HG02884 (cell line): Measurements from ENCODE around the gene OR7G3.

Experiments
- ATAC-seq: cut with Tn5 transposase; IDR thresholded peaks from one replicate; pipeline ENCODE4 v1.9.1; 2021; ENCODE audit warnings: mild to moderate bottlenecking, moderate library complexity; ENCODE audit not compliant: unreplicated experiment

The OR7G3 gene

DNA sequence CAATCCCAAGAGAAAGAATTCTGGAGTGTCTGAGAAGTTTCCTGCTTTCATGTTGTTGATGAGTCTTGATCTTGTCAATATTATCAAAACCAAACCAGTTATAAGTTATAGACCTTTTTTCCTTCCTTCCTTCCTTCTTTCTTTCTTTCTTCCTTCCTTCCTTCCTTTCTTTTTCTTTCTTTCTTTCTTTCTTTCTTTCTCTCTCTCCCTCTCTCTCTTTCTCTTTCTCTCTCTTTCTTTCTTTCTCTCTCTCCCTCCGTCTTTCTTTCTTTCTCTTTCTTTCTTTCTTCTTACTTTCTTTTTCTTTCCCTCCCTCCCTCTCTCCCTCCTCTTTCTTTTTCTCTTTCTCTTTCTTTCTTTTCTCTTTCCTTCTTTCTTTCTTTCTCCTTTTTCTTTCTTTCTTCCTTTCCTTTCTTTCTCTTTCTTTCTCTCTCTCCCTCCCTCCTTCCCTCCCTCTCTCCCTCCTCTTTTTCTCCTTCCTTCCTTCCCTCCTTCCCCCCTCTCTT lies at the start of gene OR7G3:
OR7G3 (minus strand) TSS at position 51 of the 506 bp plus-strand sequence; CDS start at position 51, 0 bp downstream.
- ATAC-seq = no peak

DNA sequence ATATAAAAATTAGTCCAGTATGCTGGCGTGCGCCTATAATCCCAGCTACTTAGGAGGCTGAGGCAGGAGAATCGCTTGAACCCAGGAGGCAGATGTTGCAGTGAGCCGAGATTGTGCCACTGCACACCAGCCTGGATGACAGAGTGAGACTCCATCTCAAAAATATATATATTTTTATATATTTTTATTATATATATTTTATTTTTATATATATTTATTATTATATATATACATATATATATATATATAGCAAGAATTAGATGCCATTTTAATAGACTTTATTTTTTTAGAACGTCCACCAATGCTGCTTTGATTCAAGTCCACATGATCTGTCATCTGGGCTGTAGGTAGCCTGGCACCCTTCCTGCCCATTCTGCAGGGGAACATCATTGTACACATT lies 48.6 kb upstream of the OR7G3 start:
- ATAC-seq = no peak

DNA sequence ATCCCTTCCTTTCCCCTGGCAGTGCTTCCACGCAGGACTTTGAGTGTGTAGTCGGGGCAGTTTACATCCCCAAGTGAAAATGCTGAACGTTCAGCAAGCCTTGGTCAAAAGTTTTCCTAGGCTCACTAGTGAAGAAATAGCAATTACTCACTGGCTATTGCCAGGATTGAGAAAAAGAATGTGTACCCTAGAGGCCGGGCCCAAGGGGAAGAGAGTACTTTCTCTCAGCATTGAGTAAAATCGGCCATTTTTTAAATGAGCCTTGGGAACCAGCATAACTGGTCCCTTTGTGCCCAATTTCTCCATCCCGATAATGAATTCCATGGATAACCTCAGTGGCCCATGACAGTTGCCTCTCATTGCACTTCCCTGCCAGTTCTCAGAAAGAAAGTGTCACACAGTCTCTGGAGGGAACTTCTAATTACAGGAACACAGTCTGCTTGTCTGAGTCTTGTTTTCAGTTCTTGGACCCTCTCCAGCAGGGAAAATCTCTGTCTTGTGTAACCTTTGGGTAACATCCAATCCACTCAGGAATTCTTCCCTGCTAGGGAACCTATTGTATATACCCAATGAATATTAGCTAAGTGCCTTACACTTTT lies 44.7 kb upstream of the OR7G3 start:
- ATAC-seq = no peak

DNA sequence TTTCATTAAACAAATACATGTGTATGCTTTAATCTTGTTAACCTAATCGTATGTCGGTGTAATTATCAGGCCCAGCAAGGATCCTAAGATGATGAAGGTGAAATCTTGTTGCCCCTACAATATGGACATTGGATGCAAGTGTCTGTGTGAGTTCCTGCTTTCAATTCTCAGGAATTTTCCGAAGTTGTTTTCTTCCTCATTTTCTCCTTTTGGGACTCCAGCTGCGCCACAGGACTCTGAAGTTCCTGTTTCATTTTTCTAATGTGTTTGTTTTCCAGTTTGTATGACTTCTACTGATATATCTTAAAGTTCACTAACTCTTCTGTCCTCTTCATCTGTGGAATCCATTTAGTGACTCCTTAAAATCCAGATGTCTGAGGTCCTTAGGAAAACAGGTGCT lies 40.1 kb upstream of the OR7G3 start:
- ATAC-seq = no peak

DNA sequence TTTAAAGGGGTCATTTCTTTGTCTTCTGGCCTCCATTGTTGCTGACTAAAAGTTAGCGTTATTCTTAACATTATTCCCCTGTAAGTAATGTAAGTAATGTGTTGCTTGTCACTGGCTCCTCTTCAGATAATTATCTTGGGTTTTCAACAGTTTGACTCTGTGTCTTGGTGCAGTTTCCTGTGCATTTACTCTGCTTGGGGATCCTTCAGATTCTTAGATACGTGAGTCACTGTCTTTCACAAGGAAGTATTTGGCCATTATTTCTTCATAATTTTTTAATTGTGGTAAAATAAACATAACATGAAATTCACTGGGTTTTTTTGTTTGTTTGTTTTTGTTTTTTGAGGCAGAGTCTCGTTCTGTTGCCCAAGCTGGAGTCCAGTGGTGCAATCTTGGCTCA lies 38.5 kb upstream of the OR7G3 start:
- no peak for ATAC-seq

DNA sequence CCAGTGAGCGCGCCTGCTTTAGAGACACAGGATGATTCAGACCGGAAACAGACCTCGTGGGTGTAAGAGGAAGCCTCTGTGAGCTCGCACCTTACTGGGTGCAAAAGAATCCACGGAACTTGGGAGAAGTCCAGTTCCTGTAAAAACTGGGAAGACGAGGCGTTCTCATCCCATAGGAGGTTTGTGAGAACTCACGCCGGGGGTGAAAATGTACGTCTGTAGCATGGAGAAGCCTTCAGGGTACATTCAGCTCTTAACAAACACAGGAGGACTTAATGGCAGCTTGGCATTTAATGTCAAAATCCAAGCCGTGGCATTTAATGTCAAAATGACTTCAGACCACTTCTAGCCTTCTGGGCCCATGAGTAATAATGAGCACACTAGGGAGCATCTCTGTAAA lies 34.7 kb upstream of the OR7G3 start:
- ATAC-seq = no peak

- ATAC-seq = no peak
These were observed 33.1 kb upstream of the OR7G3 start for GRCh38 chr19:9159891-9160290.

DNA sequence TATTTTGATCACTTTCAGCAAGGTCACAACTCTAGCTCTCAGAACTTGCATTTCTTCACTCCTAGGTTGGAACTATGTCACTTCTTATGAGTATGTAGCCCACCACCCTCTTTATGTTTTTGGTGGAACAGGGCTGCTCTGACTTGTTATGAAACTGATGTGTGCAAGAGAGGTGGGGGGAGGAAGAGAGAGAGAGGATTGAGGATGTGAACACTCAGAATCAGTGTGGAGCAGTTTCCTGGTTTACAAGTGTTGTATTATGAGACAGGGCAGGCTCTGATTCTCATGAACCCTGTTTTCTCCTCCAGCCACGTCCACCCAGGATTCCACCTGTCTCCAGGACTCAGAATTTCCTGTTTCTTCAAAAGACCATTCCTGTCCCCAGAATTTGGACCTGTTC lies 29.6 kb upstream of the OR7G3 start:
- ATAC-seq = no peak

- ATAC-seq = no peak
These were observed 28.8 kb upstream of the OR7G3 start for GRCh38 chr19:9155591-9155990.

DNA sequence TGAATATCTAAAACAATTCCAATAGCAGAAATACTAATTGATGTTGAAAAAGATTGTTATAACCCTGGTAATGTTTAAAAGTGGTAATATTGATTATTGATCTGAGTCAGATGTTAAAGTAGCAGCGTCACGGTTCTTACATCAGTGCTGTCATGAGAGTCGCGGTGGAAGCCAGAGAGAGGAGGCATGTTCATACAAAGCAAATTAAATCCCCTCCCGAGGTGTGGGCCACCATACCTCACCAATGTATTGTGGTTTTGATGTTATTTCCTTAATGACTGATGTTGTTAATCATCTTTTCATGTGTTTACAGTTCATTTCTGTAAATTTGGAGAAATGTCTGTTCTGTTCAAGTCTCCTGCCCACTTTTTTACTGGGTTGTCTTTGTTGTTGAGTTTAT lies 24.6 kb upstream of the OR7G3 start:
- ATAC-seq = no peak

GRCh38 chr19:9150650-9151049 lies 23.9 kb upstream of the OR7G3 start:
- no peak for ATAC-seq

DNA sequence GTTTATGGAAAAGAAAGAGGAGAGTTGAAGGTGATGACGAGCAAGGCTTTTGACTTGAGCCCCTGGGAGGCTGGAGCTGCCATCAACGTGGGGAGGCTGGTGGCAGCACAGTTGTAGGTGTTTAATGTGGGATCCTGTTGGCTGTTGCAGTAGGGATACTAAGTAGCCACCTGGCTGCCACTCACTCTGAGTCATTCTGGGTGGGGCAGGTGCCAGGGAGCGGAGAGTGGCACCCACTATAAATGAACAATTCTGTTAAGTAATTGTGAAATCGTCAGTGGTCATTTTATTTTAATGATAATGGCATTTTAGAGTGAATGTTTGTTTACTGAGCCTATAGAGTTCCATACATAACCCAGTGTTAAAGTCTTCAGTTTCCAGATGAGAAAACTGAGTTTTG lies 23.2 kb upstream of the OR7G3 start:
- ATAC-seq = no peak

DNA sequence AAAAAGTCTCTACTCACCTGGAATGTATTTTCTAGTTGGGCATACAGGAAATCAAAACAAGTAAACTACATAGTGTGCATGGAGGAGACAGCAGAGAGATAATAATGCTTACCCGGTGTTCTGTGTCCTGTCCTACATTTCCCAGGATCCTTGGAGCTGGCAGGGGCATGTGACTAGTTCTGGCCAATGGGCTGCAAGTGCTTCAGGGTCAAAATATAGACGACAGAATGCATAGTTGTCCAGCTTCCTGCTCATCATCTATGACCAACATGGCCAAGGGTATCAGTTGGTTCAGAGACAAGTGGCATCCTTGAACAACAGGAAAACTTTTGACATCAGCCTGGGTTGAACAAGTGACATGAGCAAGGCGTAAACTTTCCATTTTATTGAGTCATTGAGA lies 21.9 kb upstream of the OR7G3 start:
- no peak for ATAC-seq

GRCh38 chr19:9146882-9147281 lies 20.1 kb upstream of the OR7G3 start:
- no peak for ATAC-seq

- no peak for ATAC-seq
These were observed 18.2 kb upstream of the OR7G3 start for GRCh38 chr19:9144920-9145319.

DNA sequence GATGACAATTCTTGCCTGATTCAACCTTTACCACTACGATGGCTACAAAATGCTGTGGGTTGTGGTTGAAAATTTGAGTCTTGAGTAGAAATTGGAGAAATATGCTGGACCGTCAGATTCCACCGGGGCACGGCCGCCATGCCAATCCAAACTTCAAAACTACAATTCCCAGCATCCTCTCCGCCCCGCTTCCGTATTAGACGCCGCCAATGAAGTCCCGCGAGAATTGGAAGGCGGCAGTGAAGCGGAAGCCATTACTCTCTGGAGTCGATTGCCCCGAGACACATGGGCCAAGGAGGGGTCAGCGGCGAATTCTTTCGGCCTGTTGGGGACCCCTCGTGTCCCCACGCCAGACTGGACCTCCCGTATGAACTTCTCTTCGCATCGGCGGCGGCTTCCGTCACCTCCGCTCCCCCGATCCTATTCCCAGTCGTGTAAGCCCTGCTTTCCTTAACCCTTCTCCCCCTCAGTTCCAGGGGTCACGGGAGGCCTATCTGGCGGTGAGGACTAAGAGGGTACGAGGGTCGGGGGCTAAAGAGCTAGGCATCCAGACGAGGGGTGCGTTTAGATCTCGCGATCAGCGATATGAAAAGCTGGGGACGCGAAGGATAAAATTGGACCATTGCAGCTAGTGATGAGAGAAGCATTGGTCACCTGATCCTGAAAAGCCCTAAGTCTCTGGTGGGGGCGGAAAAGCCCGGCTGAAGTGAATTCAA lies 13.6 kb upstream of the OR7G3 start, which contains the start of gene ZNF317:
ZNF317 (plus strand) TSS at position 239 of the 716 bp plus-strand sequence. CDS start 15,620 bp downstream, outside the sequence.
- ATAC-seq = peak; percentile 88

DNA sequence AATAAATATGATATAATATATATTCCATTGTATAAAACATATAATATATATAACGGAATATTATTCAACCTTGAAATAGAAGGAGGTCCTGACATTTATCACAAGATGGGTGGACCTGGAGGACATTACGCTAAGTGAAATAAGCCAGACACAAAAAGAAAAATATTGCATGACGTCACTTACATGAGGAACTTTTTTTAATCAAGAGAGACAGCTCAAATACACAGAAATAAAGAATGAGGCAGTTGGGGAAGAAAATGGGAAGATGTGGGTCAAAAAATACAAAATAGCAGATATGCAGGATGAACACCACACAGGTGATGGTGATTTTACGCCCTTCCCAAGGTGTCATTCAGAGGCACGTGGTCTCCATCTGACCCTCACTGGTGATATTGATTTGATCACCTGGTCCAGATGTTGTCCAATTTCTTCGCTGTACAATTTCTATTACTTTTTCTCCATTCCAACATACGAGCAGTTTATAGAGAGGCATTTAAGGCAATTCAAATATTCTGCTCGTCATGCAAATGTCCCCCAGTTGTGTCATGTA lies 12.9 kb upstream of the OR7G3 start:
- no peak for ATAC-seq

DNA sequence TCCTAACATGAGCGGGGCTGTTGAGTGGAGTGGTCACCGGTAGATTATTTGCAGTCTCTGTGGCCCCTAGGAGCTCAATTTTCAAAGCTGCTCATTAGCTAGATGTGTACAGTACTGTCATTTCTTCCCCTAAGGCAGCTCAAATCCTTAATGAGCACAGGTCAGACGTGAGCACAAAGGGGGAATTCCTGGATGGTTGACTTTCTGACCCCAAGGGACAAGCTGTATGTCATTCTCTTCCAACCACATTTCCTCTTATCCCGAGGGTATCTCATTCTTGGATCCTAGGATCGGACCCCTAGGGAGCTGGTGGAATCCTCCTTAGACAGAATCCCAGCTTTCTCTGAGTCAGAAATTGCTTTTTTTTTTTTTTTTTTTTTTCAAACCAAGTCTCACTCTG lies 5.7 kb upstream of the OR7G3 start:
- no peak for ATAC-seq

- no peak for ATAC-seq
These were observed 4.2 kb upstream of the OR7G3 start for GRCh38 chr19:9130965-9131364.

GRCh38 chr19:9128171-9128570 lies 1.4 kb upstream of the OR7G3 start:
- no peak for ATAC-seq

DNA sequence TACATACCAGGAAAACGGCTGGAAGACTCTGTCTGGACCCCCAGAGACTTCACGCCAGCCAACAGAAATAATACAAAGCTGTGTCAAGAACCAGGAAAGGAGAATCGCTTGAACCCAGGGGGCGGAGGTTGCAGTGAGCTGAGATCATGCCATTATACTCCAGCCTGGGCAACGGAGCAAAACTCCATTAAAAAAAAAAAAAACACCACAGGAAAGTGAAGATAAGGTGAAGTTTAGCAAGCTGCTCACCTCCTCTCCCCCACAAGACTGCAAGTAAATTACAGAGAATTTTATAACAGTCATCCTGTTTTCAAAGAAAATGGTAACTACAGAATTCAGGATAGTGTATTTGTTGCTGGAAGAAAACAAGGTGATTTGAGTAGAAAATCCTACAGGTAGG lies 10.2 kb downstream of the OR7G3 start:
- ATAC-seq = no peak

DNA sequence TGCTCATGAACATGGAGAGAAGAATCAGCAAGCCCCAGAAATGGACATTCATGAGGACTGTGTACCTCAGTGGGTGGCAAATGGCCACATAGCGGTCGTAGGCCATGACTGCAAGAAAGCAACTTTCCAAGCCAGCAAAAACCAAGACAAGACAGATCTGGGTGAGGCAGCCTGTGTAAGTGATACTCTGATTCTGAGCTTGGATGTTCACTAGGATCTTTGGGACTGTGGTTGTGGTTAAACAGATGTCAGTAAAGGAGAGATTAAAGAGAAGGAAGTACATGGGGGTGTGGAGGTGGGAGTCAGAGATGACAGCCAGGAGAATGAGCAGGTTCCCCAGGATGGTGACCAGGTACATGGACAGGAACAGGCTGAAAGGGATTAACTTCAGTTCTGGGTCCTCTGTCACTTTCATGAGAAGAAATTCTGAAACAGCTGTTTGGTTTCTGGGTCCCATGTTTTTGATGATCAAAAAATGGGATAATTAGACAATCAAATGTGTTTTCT lies 11.4 kb downstream of the OR7G3 start, which contains the start of gene OR7G1:
OR7G1 (minus strand) TSS at position 457 of the 507 bp plus-strand sequence; CDS start at position 457, 0 bp downstream.
- ATAC-seq = no peak
